Measurements from ENCODE around the gene ACSL1.

- TF ChIP-seq EZH2phosphoT487 (IDR thresholded peaks at IDR 0.05) (no peak), CTCF (IDR thresholded peaks at IDR 0.05) (no peak), EZH2 (IDR thresholded peaks at IDR 0.05) (no peak)
These were observed 14.1 kb downstream of the ACSL1 start for GRCh38 chr4:184811526-184812198.
